HCT116 (cell line): Measurements from ENCODE around the gene ABCG1. TPM values are rescaled to one million over a fixed set of nuclear protein-coding genes. Genes with fewer than 3 reads are reported as not detected.
A peak's percentile ranks its signal among the peaks of the same experiment; 100 is the strongest.

Experiments
- ATAC-seq: fragments of 200-7000 bp; cut with Tn5 transposase; 2 replicates; pipeline ENCODE4 v1.9.1; 2020; ENCODE audit warnings: mild to moderate bottlenecking, moderate library complexity
- BruUV-seq: library from RNA; stranded (reverse); fragments of 400-500 nt; replicated peaks from 2 replicates; lab custom pipeline; 2021; lab: Mats Ljungman, UMichigan
- CTCF ChIA-PET: fragments of 300-600 bp; sonication (Branson Sonifier 250); formaldehyde crosslinking; loops from one replicate; lab custom pipeline; 2021; ENCODE audit warnings: antibody characterized with exemption; lab: Charles Lee
- POLR2A ChIA-PET: fragments of 300-600, 350-600 bp; sonication (Branson Sonifier 250); formaldehyde crosslinking; loops from one replicate; lab custom pipeline; 2021; ENCODE audit warnings: antibody characterized with exemption; lab: Charles Lee
- RAD21 ChIA-PET, 2 experiments: fragments of 300-600 bp; sonication (Branson Sonifier 250); formaldehyde crosslinking; loops; one replicate each; lab custom pipeline; 2023; ENCODE audit warnings: low total read pairs in 2 of 2; ENCODE audit not compliant: uncharacterized antibody in 2 of 2, unreplicated experiment in 2 of 2, low non-redundant PET in 1 of 2; lab: Charles Lee
- DNase-seq: peaks from one replicate; pipeline ENCODE4 v3.0.0-alpha.2; 2010; ENCODE audit warnings: low read depth, low spot score
- H2AFZ ChIP-seq: fragments of 200-600 bp; shearing (Covaris generic), sonication (generic); 2 replicates; pipeline ENCODE4 v1.6.1; 2017; ENCODE audit warnings: low read depth, mixed run types, mixed read lengths, antibody characterized with exemption, low read length; ENCODE audit not compliant: poor library complexity, severe bottlenecking
- H3K27ac ChIP-seq: 2 replicates; pipeline ENCODE4 v1.5.1; 2012; ENCODE audit warnings: low read depth, low read length
- H3K27me3 ChIP-seq: fragments of 200-600 bp; sonication (generic); 2 replicates; pipeline ENCODE4 v1.6.1; 2016; ENCODE audit warnings: mixed run types, low read length, mixed read lengths; ENCODE audit not compliant: insufficient read depth
- H3K36me3 ChIP-seq, 2 experiments: fragments of 200-500 bp in 1 of 2; fragments of 200-600 bp in 1 of 2; sonication (Bioruptor generic) in 1 of 2; sonication (generic) in 1 of 2; 2 replicates each; pipeline versions ENCODE4 v1.5.1 to v1.6.1; 2014 to 2016; ENCODE audit warnings: low read length in 2 of 2, inconsistent platforms in 1 of 2, mixed read lengths in 1 of 2, mixed run types in 1 of 2; ENCODE audit not compliant: insufficient read depth in 2 of 2, control insufficient read depth in 1 of 2
- H3K4me1 ChIP-seq, 2 experiments: fragments of 200-600 bp in 1 of 2; sonication (generic) in 1 of 2; 2 replicates each; pipeline versions ENCODE4 v1.5.1 to v1.6.1; 2012 to 2017; ENCODE audit warnings: low read length in 2 of 2, inconsistent platforms in 1 of 2, mild to moderate bottlenecking in 1 of 2, mixed read lengths in 1 of 2, mixed run types in 1 of 2, moderate library complexity in 1 of 2; ENCODE audit not compliant: insufficient read depth in 2 of 2, control insufficient read depth in 1 of 2
- H3K4me2 ChIP-seq: fragments of 200-600 bp; sonication (generic); 2 replicates; pipeline ENCODE4 v1.6.1; 2017; ENCODE audit warnings: mixed run types, low read length, mixed read lengths
- H3K4me3 ChIP-seq, 2 experiments: fragments of 200-600 bp in 1 of 2; sonication (generic) in 1 of 2; replicated peaks in 1 of 2; 2 replicates each; pipeline ENCODE4 v1.5.1; 2011 to 2016; ENCODE audit warnings: low read length in 2 of 2, control low read depth in 1 of 2, low read depth in 1 of 2, mild to moderate bottlenecking in 1 of 2, mixed read lengths in 1 of 2, mixed run types in 1 of 2
- H3K79me2 ChIP-seq: fragments of 200-600 bp; sonication (generic); 2 replicates; pipeline ENCODE4 v1.6.1; 2017; ENCODE audit warnings: mild to moderate bottlenecking, mixed run types, low read length, moderate library complexity, mixed read lengths; ENCODE audit not compliant: insufficient read depth
- H3K9ac ChIP-seq: fragments of 200-600 bp; sonication (generic); 2 replicates; pipeline ENCODE4 v1.6.1; 2016; ENCODE audit warnings: low read length, mixed read lengths
- H3K9me2 ChIP-seq: fragments of 200-600 bp; sonication (generic), shearing (Covaris generic); 2 replicates; pipeline ENCODE4 v1.6.1; 2017; ENCODE audit warnings: mixed run types, mild to moderate bottlenecking, moderate library complexity; ENCODE audit not compliant: insufficient read depth
- H3K9me3 ChIP-seq, 2 experiments: fragments of 200-500 bp in 1 of 2; fragments of 200-600 bp in 1 of 2; sonication (Bioruptor generic) in 1 of 2; sonication (generic) in 1 of 2; 2 replicates each; pipeline ENCODE4 v1.6.1; 2014 to 2017; ENCODE audit warnings: low read length in 2 of 2, mixed read lengths in 2 of 2, inconsistent platforms in 1 of 2, low read depth in 1 of 2, mild to moderate bottlenecking in 1 of 2, mixed run types in 1 of 2, moderate library complexity in 1 of 2; ENCODE audit not compliant: control insufficient read depth in 1 of 2, insufficient read depth in 1 of 2
- H4K20me1 ChIP-seq: fragments of 200-600 bp; sonication (generic), shearing (Covaris generic); 2 replicates; pipeline ENCODE4 v1.6.1; 2017; ENCODE audit warnings: mixed run types, mild to moderate bottlenecking, moderate library complexity; ENCODE audit not compliant: insufficient read depth
- EGR1 ChIP-seq: IDR thresholded peaks from 2 replicates; pipeline ENCODE4 v1.6.1; 2012; ENCODE audit warnings: low read depth
- POLR2A ChIP-seq: IDR thresholded peaks from 2 replicates; pipeline ENCODE4 v1.7.0; 2011; ENCODE audit warnings: borderline replicate concordance; ENCODE audit not compliant: insufficient read depth, insufficient read length; ENCODE audit errors: extremely low read depth
- SIN3A ChIP-seq: IDR thresholded peaks from 2 replicates; pipeline ENCODE4 v1.6.1; 2012; ENCODE audit warnings: low read depth
- SP1 ChIP-seq: IDR thresholded peaks from 2 replicates; pipeline ENCODE4 v1.6.1; 2012; ENCODE audit warnings: low read depth
- ZFX ChIP-seq: fragments of 450-650 bp; IDR thresholded peaks from 2 replicates; pipeline ENCODE4 v1.6.1; 2017
- ZNF274 ChIP-seq: fragments of 200-500 bp; sonication (Bioruptor generic); IDR thresholded peaks from 2 replicates; pipeline ENCODE4 v1.6.1; 2014; ENCODE audit warnings: mild to moderate bottlenecking, low read depth, low read length, inconsistent platforms
- intact Hi-C: fragments of 100-400 bp; cut with micrococcal nuclease; formaldehyde crosslinking; loops from 2 replicates; pipeline ENCODE4 v1.10.0; 2022
- total RNA-seq: library from RNA; stranded (reverse); gene quantifications from one replicate; pipeline ENCODE4 v1.2.1, GENCODE V29; 2021; ENCODE audit not compliant: unreplicated experiment
- TF ChIP-seq, protein P1 (sequence below): IDR thresholded peaks from 2 replicates; pipeline ENCODE4 v1.6.1; 2011; ENCODE audit warnings: mild to moderate bottlenecking, low read length, moderate library complexity; ENCODE audit not compliant: insufficient replicate concordance; ENCODE audit errors: extremely low read depth
- TF ChIP-seq, protein P2 (sequence below): IDR thresholded peaks from 2 replicates; pipeline ENCODE4 v1.6.1; 2012

ABCG1 gene
- total RNA-seq, 1 experiment from 2014 or later: 1.6 TPM

- DNase-seq (no peak), ATAC-seq (no peak)
- Histone ChIP-seq H3K27me3 (no peaks in the 10 kb centered on the region), H3K36me3 (no peaks in the 10 kb centered on the region), H3K9ac (peak overlapping the region; percentile 60), H3K27ac (peak overlapping the region; percentile 80), H3K4me1 (peaks cover 33% of the 10 kb centered on the region in 2 experiments), H3K4me3 (peak overlapping the region; percentile 35 to 53), H2AFZ (no peak overlapping the region), H3K4me2 (peak overlapping the region; percentile 73), H3K9me3 (no peaks in the 10 kb centered on the region), H4K20me1 (no peaks in the 10 kb centered on the region), H3K79me2 (no peaks in the 10 kb centered on the region), H3K9me2 (no peaks in the 10 kb centered on the region)
- ChIA-PET RAD21 (no interaction called here), POLR2A (no interaction called here), CTCF (interaction anchor here (1.0 kb wide), 1 partner anchor 25 kb away, joined by 4 read pairs; no protein-coding TSS in a partner anchor)
- intact Hi-C loops: no loop called here
- TSS peak; percentile 84 for BruUV-seq
- TF ChIP-seq ZNF274 (no peak), EGR1 (no peak), POLR2A (peak; percentile 12), ZFX (no peak), SP1 (no peak), SIN3A (no peak)
- TF ChIP-seq, protein P1, sequence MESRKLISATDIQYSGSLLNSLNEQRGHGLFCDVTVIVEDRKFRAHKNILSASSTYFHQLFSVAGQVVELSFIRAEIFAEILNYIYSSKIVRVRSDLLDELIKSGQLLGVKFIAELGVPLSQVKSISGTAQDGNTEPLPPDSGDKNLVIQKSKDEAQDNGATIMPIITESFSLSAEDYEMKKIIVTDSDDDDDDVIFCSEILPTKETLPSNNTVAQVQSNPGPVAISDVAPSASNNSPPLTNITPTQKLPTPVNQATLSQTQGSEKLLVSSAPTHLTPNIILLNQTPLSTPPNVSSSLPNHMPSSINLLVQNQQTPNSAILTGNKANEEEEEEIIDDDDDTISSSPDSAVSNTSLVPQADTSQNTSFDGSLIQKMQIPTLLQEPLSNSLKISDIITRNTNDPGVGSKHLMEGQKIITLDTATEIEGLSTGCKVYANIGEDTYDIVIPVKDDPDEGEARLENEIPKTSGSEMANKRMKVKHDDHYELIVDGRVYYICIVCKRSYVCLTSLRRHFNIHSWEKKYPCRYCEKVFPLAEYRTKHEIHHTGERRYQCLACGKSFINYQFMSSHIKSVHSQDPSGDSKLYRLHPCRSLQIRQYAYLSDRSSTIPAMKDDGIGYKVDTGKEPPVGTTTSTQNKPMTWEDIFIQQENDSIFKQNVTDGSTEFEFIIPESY: no peak
- TF ChIP-seq, protein P2, sequence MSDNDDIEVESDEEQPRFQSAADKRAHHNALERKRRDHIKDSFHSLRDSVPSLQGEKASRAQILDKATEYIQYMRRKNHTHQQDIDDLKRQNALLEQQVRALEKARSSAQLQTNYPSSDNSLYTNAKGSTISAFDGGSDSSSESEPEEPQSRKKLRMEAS: peak; percentile 21; the same call in 1 of the 2 replicates
These were observed 15.1 kb downstream of the ABCG1 start for GRCh38 chr21:42234041-42234440.
